Stimulated activated CD4-positive, alpha-beta T cell treated with anti-CD3 and anti-CD28 coated beads, TNF-alpha, amount 100 ng/mL, for 48 hours (primary cell): ENCODE data around the gene NEFH.
"Not testable (repeated sequence)": the region's sequence is repeated elsewhere in the genome, so short reads cannot be mapped to it uniquely, and the experiment has no call there.

Experiments used
- DNase-seq, 3 donors: peaks; one replicate each; pipeline ENCODE4 v3.0.0-alpha.2; 2020; ENCODE audit warnings: low read depth in 3 of 3

The NEFH gene

GRCh38 chr22:29464581-29464980 lies 15.4 kb upstream of the NEFH start:
- DNase-seq = no peak

- DNase-seq = no peak
These were observed 10.3 kb upstream of the NEFH start for GRCh38 chr22:29469755-29470154.

GRCh38 chr22:29470159-29470855 lies 9.7 kb upstream of the NEFH start:
- peak; percentile 44 to 79 (median 76) for DNase-seq

GRCh38 chr22:29473001-29473400 lies 7.0 kb upstream of the NEFH start:
- no peak for DNase-seq

- no peak for DNase-seq
These were observed 4.5 kb upstream of the NEFH start for GRCh38 chr22:29475550-29475949.

- no peak for DNase-seq
These were observed 3.9 kb upstream of the NEFH start for GRCh38 chr22:29476116-29476515.

GRCh38 chr22:29477723-29478318 lies 2.2 kb upstream of the NEFH start:
- DNase-seq = no peak

- peak in 1 of 3 donors; percentile 32 for DNase-seq
These were observed 1.4 kb upstream of the NEFH start for GRCh38 chr22:29478326-29479276.

GRCh38 chr22:29480262-29480511 lies 169 bp downstream of the NEFH start:
- DNase-seq = no peak

- peak in 2 of 3 donors; percentile 30 to 31 for DNase-seq
These were observed 670 bp downstream of the NEFH start for GRCh38 chr22:29480512-29481264.

- no peak for DNase-seq
These were observed 1.4 kb downstream of the NEFH start for GRCh38 chr22:29481265-29482000.

- DNase-seq = no peak
These were observed 2.2 kb downstream of the NEFH start for GRCh38 chr22:29482253-29482652.

GRCh38 chr22:29482726-29483125 lies 2.7 kb downstream of the NEFH start:
- DNase-seq = no peak

- DNase-seq = no peak
These were observed 3.2 kb downstream of the NEFH start for GRCh38 chr22:29483254-29483653.

- no peak for DNase-seq
These were observed 4.6 kb downstream of the NEFH start for GRCh38 chr22:29484642-29485041.

GRCh38 chr22:29485448-29485847 lies 5.4 kb downstream of the NEFH start:
- no peak for DNase-seq

GRCh38 chr22:29487426-29487986 lies 7.5 kb downstream of the NEFH start:
- no peak for DNase-seq

- DNase-seq = not testable (repeated sequence)
These were observed 9.2 kb downstream of the NEFH start for GRCh38 chr22:29489127-29489780.

GRCh38 chr22:29491012-29491411 lies 11.0 kb downstream of the NEFH start:
- DNase-seq = no peak

GRCh38 chr22:29493636-29494035 lies 13.6 kb downstream of the NEFH start:
- DNase-seq = no peak

GRCh38 chr22:29499852-29500251 lies 19.8 kb downstream of the NEFH start:
- DNase-seq = no peak
